Amniotic stem cell (primary cell): Measurements from ENCODE around the gene KIZ.
"Not testable (repeated sequence)": the region's sequence is repeated elsewhere in the genome, so short reads cannot be mapped to it uniquely, and the experiment has no call there.

ENCODE experiments used
- DNase-seq: peaks from one replicate; lab custom pipeline; 2025; lab: John Stamatoyannopoulos, UW

Gene KIZ

DNA sequence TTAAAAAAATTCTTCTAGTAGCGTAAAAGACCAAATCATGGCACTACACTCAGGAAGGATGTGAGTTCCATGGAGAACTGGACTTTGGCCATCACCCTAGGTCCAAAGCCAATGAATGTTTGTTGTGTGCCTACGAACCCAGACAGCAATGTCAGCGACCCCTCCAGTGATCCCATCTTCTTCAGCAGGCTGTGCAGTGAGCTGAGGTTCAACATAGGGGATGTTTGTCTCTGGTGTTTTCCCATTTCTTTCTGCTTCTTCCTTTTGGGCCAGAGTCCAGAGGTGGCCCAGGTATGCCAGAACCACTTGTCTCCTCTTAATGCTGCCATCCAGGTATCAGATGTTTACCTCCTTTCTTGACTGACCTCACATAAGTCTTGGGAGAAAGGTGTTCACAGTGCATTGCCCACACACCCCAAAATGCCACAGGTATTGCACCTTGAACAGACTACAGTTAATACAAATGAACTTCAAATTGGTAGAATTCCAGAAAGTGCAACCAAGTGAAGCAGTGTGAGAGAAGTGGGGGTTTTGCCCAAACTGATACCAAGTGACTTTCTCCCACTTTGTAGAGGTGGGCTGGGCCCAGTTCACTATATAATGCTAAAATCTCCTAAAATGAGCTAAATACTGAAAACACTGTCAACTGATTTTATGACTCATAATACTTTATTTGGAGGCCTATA, 14.1 kb downstream of the KIZ start:
- no peak for DNase-seq

DNA sequence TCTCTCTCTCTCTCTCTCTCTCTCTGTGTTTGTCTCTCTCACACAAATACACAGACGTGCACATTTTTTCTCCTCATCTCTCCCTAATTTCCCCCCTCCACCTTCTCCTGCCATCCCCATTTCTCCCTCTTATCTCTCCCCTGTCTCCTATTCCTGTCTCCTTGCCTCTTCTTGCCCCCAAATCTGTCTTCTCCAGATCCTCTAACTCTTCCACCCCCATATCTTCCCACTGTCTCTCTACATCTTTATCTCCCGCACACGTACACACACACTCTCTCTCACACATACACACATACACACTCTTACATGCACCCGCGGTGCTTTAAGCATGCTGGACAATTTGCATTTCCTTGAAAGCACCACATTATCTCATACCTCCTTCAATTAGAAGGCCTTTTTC, 15.9 kb downstream of the KIZ start:
- no peak for DNase-seq

- DNase-seq = no peak
Observed at GRCh38 chr20:21143194-21143890, 17.5 kb downstream of the KIZ start.

GRCh38 chr20:21145424-21145823, 19.5 kb downstream of the KIZ start:
- DNase-seq = no peak

- no peak for DNase-seq
Observed at GRCh38 chr20:21146215-21146614, 20.3 kb downstream of the KIZ start.

DNA sequence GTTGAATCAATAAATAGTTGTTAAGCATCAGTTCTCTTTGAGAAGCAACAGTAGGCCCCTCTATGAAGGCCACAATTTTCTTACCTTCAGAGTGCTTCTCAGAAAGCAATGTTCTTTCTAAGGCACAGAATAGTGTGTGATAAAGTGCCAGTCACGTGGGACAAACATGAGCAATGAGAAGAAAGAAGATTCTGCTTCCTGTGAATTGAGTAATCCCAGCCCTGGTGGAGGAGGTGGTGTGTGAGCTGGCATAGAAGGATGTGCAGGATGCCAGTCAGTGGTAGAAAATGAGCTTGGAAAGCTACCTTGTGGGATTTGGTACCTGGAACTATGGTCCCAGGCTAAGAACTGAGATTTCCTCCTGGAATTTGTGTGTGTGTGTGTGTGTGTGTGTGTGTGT, 21.7 kb downstream of the KIZ start:
- DNase-seq = no peak

DNA sequence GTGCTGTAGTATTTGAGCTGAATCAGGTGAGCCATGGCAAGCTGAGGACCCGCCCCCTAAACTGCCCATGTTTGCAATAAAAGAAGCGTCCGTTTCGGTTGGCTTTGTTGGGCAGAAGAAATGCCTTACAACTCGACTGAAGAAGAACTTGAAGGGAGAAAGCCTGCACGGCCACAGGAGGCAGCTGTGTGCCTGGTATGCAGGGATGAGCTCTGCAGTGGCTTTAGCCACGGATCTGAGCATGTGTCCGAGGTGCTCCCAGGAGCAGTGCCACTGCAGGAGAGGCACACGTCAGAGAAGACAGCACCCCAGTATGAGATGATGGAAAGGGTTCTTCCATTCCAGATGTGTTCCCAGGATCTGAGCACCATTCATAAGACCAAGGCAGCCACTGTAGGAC, 23.5 kb downstream of the KIZ start:
- DNase-seq = no peak

GRCh38 chr20:21151791-21152190, 25.9 kb downstream of the KIZ start:
- DNase-seq = no peak

DNA sequence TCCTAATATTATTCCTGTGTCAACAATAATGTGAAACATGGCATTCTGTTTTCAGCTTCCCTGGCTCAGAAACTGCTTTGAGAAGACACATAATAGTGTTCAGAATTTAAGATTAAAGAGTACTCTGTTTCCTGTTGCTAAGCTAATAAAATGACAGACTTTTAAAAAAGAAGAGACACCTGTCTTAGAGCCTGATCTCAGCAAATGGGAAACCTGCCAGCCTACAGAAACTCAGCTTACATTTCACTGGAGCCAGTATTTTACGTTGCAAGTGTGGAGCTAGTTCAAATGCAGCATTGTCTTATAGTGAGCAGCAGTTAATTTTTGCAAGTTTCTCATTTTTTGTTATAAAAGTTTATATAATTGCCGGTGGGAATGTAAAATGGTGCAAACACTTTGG, 28.8 kb downstream of the KIZ start:
- DNase-seq = no peak

- DNase-seq = no peak
Observed at GRCh38 chr20:21155268-21155667, 29.4 kb downstream of the KIZ start.

DNA sequence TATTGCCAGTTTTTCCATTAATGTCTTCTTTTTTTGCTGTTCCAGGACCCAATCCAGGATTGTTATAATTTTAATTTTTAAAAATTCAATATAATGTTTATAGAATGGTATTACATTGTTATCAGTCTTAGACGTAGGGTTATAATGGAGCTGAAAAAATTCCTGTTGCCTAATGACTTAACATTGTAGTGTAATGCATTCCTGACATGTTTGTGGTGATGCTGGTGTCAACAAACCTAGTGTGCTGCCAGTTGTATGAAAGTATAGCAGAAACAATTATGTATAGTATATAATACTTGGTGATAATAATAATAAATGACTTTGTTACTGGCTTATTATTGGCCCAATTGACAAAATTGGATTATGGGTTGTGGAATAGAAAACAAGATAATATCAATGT, 30.4 kb downstream of the KIZ start:
- no peak for DNase-seq

DNA sequence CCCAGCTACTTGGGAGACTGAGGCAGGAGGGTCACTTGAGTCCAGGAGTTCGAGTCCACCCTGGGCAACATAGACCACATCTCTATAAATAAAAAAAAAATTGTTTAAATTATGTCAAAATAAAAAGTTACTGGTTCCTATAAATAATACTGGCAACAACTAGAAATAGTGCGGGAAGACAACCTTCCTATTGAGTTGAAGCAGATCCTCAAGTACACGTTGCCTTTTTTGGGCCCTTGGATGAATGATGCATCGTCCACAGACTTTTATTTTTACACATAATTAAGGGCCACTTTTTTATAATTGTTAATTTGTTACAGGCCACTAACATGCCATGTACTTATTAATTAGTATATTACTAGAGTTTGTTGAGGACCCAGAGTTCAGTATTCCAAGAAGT, 31.1 kb downstream of the KIZ start:
- no peak for DNase-seq

DNA sequence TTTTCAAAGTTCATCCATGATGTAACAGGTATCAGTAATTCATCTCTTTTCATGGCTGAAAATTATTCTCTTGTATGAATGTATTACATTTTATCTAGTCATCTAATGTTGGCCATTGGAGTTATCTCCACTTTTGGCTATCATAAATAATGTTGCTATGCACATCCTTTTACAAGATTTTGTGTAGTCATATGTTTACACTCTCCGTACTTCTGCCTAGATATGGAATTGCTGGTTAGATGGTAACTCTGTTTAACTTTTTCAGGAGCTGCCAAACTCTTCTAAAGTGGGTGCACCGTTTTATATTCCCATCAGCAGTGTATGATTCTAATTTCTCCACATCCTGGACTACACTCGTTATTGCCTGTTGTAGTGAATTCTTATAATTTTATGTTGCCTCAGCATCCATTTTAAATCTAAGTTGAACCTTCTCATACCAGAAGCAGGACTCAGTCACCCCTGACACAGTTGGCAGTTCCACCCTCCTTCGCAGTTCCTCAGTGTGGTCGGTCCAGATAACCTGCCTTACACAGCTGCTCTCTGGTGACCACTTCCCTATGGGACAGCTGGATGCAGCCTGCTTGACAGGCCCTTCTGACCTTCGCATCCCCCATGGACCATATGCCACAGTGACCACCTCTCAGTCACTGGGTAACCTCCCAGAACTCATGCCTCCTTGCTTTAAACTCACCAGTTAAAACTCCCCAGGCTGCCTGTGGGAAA, 33.9 kb downstream of the KIZ start:
- no peak for DNase-seq

- no peak for DNase-seq
Observed at GRCh38 chr20:21161926-21162325, 36.0 kb downstream of the KIZ start.

DNA sequence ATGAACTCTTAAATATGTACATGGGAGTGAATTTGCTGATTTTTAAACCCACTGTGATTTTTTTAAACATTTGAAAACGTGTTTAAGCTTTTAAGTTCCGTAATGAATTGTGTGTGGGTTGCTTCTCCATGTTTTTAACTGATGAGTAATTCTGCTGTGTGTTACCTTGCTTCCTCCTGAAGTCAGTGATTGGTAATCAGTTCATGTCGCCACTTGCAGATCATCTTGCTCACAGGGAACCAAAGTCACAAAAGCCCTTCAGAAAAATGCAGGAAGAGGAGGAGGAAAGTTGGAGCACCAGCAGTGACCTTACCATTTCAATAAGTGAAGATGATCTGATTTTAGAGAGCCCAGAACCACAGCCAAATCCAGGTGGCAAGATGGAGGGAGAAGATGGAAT, 36.7 kb downstream of the KIZ start:
- DNase-seq = no peak

- DNase-seq = no peak
Observed at GRCh38 chr20:21166801-21167200, 40.9 kb downstream of the KIZ start.

- no peak for DNase-seq
Observed at GRCh38 chr20:21167261-21167660, 41.4 kb downstream of the KIZ start.

DNA sequence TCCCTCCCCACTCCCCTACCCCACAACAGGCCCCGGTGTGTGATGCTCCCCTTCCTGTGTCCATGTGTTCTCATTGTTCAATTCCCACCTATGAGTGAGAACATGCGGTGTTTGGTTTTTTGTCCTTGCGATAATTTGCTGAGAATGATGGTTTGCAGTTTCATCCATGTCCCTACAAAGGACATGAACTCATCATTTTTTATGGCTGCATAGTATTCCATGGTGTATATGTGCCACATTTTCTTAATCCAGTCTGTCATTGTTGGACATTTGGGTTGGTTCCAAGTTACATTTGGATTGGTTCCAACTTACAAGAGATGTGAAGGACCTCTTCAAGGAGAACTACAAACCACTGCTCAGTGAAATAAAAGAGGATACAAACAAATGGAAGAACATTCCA, 42.2 kb downstream of the KIZ start:
- not testable (repeated sequence) for DNase-seq

- DNase-seq = no peak
Observed at GRCh38 chr20:21172626-21173025, 46.7 kb downstream of the KIZ start.

DNA sequence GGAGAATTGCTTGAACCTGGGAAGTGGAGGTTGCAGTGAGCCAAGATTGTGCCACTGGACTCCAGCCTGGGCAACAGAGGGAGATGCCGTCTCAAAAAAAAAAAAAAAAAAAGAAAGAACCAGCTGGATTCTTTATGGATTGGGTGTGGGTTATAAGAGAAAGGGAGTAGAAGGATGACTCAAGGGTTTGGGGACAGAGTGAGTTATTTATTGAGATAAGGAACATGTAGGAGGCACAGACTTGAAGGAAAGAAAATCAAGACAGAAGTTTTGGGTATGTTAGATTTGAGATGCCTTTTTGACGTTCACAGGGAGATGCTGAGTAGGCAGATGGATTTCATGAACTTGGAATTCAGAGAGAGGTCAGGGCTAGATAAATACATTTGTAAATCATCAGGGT, 47.6 kb downstream of the KIZ start:
- DNase-seq = no peak

- no peak for DNase-seq
Observed at GRCh38 chr20:21174516-21175239, 48.8 kb downstream of the KIZ start.

GRCh38 chr20:21175433-21175832, 49.6 kb downstream of the KIZ start:
- no peak for DNase-seq

- DNase-seq = no peak
Observed at GRCh38 chr20:21177767-21178166, 51.9 kb downstream of the KIZ start.
